OCI-LY7 (cell line): ENCODE results near the gene NEDD9. TPM values are rescaled to one million over a fixed set of nuclear protein-coding genes. Genes with fewer than 3 reads are reported as not detected.

Experiments used
- BruUV-seq: library from RNA; stranded (reverse); fragments of 400-500 nt; replicated peaks from 2 replicates; lab custom pipeline; 2021; lab: Mats Ljungman, UMichigan
- CTCF ChIA-PET: fragments of 300-600 bp; sonication (Branson Sonifier 250); formaldehyde crosslinking; loops from one replicate; lab custom pipeline; 2022; ENCODE audit warnings: antibody characterized with exemption; ENCODE audit not compliant: unreplicated experiment; lab: Charles Lee
- POLR2A ChIA-PET: fragments of 300-600 bp; sonication (Branson Sonifier 250); formaldehyde crosslinking; loops from one replicate; lab custom pipeline; 2022; ENCODE audit warnings: antibody characterized with exemption; lab: Charles Lee
- DNase-seq: peaks from one replicate; pipeline ENCODE4 v3.0.0-alpha.2; 2015; ENCODE audit warnings: low spot score
- H2AFZ ChIP-seq: fragments of 200-600 bp; sonication (generic), shearing (Covaris generic); 2 replicates; pipeline ENCODE4 v1.6.1; 2014; ENCODE audit warnings: mild to moderate bottlenecking, antibody characterized with exemption, low read length, moderate library complexity
- H3K27ac ChIP-seq: fragments of 200-600 bp; sonication (generic); 2 replicates; pipeline ENCODE4 v1.5.1; 2014; ENCODE audit warnings: mixed run types, low read depth, mild to moderate bottlenecking, moderate library complexity, low read length, inconsistent platforms; ENCODE audit not compliant: poor library complexity, severe bottlenecking
- H3K36me3 ChIP-seq: fragments of 200-600 bp; sonication (generic); 2 replicates; pipeline ENCODE4 v1.6.1; 2014; ENCODE audit warnings: mild to moderate bottlenecking, antibody characterized with exemption, low read length, moderate library complexity, mixed read lengths; ENCODE audit not compliant: insufficient read depth
- H3K4me1 ChIP-seq: fragments of 200-600 bp; sonication (generic); 2 replicates; pipeline ENCODE4 v1.5.1; 2014; ENCODE audit warnings: mild to moderate bottlenecking, low read length; ENCODE audit not compliant: insufficient read depth, poor library complexity, severe bottlenecking
- H3K4me2 ChIP-seq: fragments of 200-600 bp; sonication (generic); 2 replicates; pipeline ENCODE4 v1.6.1; 2014; ENCODE audit warnings: mild to moderate bottlenecking, low read length
- H3K4me3 ChIP-seq: fragments of 200-600 bp; sonication (generic); 2 replicates; pipeline ENCODE4 v1.5.1; 2014; ENCODE audit warnings: mild to moderate bottlenecking, low read depth, low read length; ENCODE audit not compliant: poor library complexity, severe bottlenecking
- H3K79me2 ChIP-seq: fragments of 200-600 bp; sonication (generic); 2 replicates; pipeline ENCODE4 v1.6.1; 2016; ENCODE audit warnings: low read depth, mild to moderate bottlenecking, low read length, moderate library complexity, mixed read lengths; ENCODE audit not compliant: insufficient read depth
- H3K9me2 ChIP-seq: fragments of 200-600 bp; sonication (generic); 2 replicates; pipeline ENCODE4 v1.6.1; 2016; ENCODE audit warnings: mild to moderate bottlenecking, low read length, mixed read lengths; ENCODE audit not compliant: insufficient read depth
- H3K9me3 ChIP-seq: fragments of 200-600 bp; sonication (generic); 2 replicates; pipeline ENCODE4 v1.6.1; 2014; ENCODE audit warnings: mild to moderate bottlenecking, mixed run types, low read length, mixed read lengths
- H4K20me1 ChIP-seq: fragments of 200-600 bp; sonication (generic); 2 replicates; pipeline ENCODE4 v1.6.1; 2014; ENCODE audit warnings: mild to moderate bottlenecking, antibody characterized with exemption, low read length, moderate library complexity, mixed read lengths; ENCODE audit not compliant: insufficient read depth
- CTCF ChIP-seq: fragments of 200-600 bp; sonication (generic); conservative IDR thresholded peaks from 2 replicates; pipeline ENCODE4 v1.5.1; 2014; ENCODE audit warnings: mild to moderate bottlenecking, antibody characterized with exemption, low read length, moderate library complexity, mixed read lengths
- EZH2phosphoT487 ChIP-seq: fragments of 200-600 bp; sonication (generic); IDR thresholded peaks from 2 replicates; pipeline ENCODE4 v1.6.1; 2018; ENCODE audit warnings: low read depth, borderline replicate concordance, mild to moderate bottlenecking, mixed run types, antibody characterized with exemption, low read length, moderate library complexity, mixed read lengths
- intact Hi-C: fragments of 100-400 bp; cut with micrococcal nuclease; formaldehyde crosslinking; loops from one replicate; pipeline ENCODE4 v1.10.0; 2022; ENCODE audit not compliant: unreplicated experiment
- total RNA-seq, 2 experiments: library from RNA; depleted of rRNA in 1 of 2; stranded (reverse); fragments of >200 nt in 1 of 2; shearing (Covaris generic) in 1 of 2; gene quantifications; 2 replicates each; pipeline ENCODE4 v1.2.3, GENCODE V29; 2014 to 2022

NEDD9 gene
- total RNA-seq, 2 experiments from 2014 or later = 13.0 to 41.6 TPM

DNA sequence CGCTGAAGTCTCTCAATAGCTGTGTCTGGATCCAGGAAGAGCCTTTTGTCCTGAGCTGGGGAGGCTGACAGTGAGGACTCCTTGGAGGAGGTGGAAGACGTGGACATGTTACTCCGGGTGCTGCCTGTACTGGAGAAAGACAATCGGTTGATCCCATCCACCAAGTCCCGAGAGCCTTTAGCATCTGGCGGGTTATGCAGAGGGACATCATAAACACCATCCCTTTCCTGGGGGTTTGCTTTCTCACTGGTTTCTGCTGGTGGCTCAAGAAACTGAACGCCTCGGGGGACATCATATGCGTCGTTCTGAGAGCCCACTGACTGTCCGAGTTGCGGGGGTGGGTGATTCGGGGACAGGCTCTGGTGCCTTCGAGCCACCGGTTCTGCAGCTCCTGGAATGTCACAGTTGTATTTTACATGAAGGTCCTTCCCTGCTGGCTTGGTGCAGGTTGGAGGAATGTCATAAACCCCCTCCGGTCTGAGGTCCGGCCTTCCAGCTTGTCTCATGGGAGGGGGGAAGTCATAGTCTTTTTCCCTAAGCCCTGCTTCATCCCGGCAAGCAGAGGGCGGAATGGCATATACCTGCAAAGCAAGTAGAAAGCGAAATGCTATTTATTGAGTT, 41.7 kb downstream of the NEDD9 start:
- Histone ChIP-seq H4K20me1 (no peaks in the 10 kb centered on the region), H3K9me2 (no peaks in the 10 kb centered on the region), H3K36me3 (peaks cover 4% of the 10 kb centered on the region), H2AFZ (no peak overlapping the region), H3K79me2 (no peaks in the 10 kb centered on the region), H3K4me2 (no peak overlapping the region), H3K4me3 (no peak overlapping the region), H3K27ac (no peak overlapping the region), H3K4me1 (no peaks in the 10 kb centered on the region), H3K9me3 (no peaks in the 10 kb centered on the region)
- ChIA-PET CTCF (no interaction called here), POLR2A (interaction anchor here (0.6 to 1.2 kb wide), 3 partner anchors 32 to 190 kb away, joined by 3 read pairs; no protein-coding TSS in a partner anchor)
- BruUV-seq = no TSS peak
- intact Hi-C loops = no loop called here
- DNase-seq = no peak
- TF ChIP-seq CTCF = no peak

- Histone ChIP-seq H3K79me2 (no peaks in the 10 kb centered on the region), H3K9me3 (no peaks in the 10 kb centered on the region), H3K9me2 (no peaks in the 10 kb centered on the region), H3K4me3 (no peak overlapping the region), H3K4me1 (no peaks in the 10 kb centered on the region), H3K36me3 (peaks cover 4% of the 10 kb centered on the region), H3K4me2 (no peak overlapping the region), H2AFZ (no peak overlapping the region), H4K20me1 (no peaks in the 10 kb centered on the region), H3K27ac (no peak overlapping the region)
- no peak for DNase-seq
- TF ChIP-seq EZH2phosphoT487 (no peak), CTCF (no peak)
- POLR2A ChIA-PET = interaction anchor here (0.6 to 1.6 kb wide), 5 partner anchors 9 to 191 kb away, joined by 3 to 8 read pairs (median 3); no protein-coding TSS in a partner anchor
- intact Hi-C loops = no loop called here
- CTCF ChIA-PET = no interaction called here
- no TSS peak for BruUV-seq
Observed at GRCh38 chr6:11189865-11190624, 42.4 kb downstream of the NEDD9 start.
